ENCODE measurements around the gene ZNHIT1. TPM values are rescaled to one million over a fixed set of nuclear protein-coding genes. Genes with fewer than 3 reads are reported as not detected.

Gene ZNHIT1
- total RNA-seq, 1 donor from 2014 or later: 115 TPM

GRCh38 chr7:101235522-101235921 lies 17.6 kb downstream of the ZNHIT1 start:
- peaks cover 4% of the 10 kb centered on the region for H3K4me1 Mint-ChIP-seq (ENCODE audit: low read depth, unreplicated experiment)

GRCh38 chr7:101236292-101236835 lies 18.4 kb downstream of the ZNHIT1 start:
- H3K9ac ChIP-seq (ENCODE audit: low read length): no peak overlapping the region
- DNase-seq (ENCODE audit: low read depth) (no peak), FAIRE-seq (no peak)
- H4K20me1 ChIP-seq (ENCODE audit: insufficient read depth, low read length): peaks cover 52% of the 10 kb centered on the region
- H3K36me3 ChIP-seq (ENCODE audit: insufficient read depth, low read length): no peaks in the 10 kb centered on the region
- H3K27me3 ChIP-seq (ENCODE audit: insufficient read depth, low read length): no peaks in the 10 kb centered on the region
- Mint-ChIP-seq H3K27ac (ENCODE audit: unreplicated experiment) (no peak overlapping the region), H3K9me3 (ENCODE audit: unreplicated experiment) (no peaks in the 10 kb centered on the region), H3K4me1 (ENCODE audit: low read depth, unreplicated experiment) (peaks cover 3% of the 10 kb centered on the region), H3K4me3 (ENCODE audit: unreplicated experiment) (no peak overlapping the region), H3K36me3 (ENCODE audit: low read depth, unreplicated experiment) (peaks cover 10% of the 10 kb centered on the region), H3K27me3 (ENCODE audit: low read depth, unreplicated experiment) (no peaks in the 10 kb centered on the region)
- no peak overlapping the region for H3K27ac ChIP-seq (ENCODE audit: low read depth, low read length)
- H3K4me1 ChIP-seq (ENCODE audit: insufficient read depth, low read length): peaks cover 9% of the 10 kb centered on the region
- H3K4me2 ChIP-seq (ENCODE audit: low read length): no peak overlapping the region
- TF ChIP-seq EZH2 (IDR thresholded peaks at IDR 0.05; ENCODE audit: insufficient read depth, low read length): no peak
- TF ChIP-seq CTCF (IDR thresholded peaks at IDR 0.05; ENCODE audit: insufficient read depth, low read depth, low read length): no peak
- H3K4me3 ChIP-seq (ENCODE audit: insufficient read depth, low read depth, low read length): no peak overlapping the region
- peaks cover 7% of the 10 kb centered on the region for H3K79me2 ChIP-seq (ENCODE audit: insufficient read depth, low read length)
- H3K9me3 ChIP-seq (ENCODE audit: insufficient read depth, low read depth, low read length): no peaks in the 10 kb centered on the region
- H2AFZ ChIP-seq (ENCODE audit: low read depth, low read length): no peak overlapping the region

More at GRCh38 chr7:101235522-101235921, 17.6 kb downstream of the ZNHIT1 start:
- H3K36me3 Mint-ChIP-seq (ENCODE audit: low read depth, unreplicated experiment): peaks cover 14% of the 10 kb centered on the region
- H3K4me3 Mint-ChIP-seq (ENCODE audit: unreplicated experiment): no peak overlapping the region
- no peaks in the 10 kb centered on the region for H3K9me3 Mint-ChIP-seq (ENCODE audit: unreplicated experiment)
- Histone ChIP-seq H2AFZ (ENCODE audit: low read depth, low read length) (no peak overlapping the region), H3K4me2 (ENCODE audit: low read length) (no peak overlapping the region), H3K4me3 (ENCODE audit: insufficient read depth, low read depth, low read length) (no peak overlapping the region), H3K27me3 (ENCODE audit: insufficient read depth, low read length) (no peaks in the 10 kb centered on the region), H3K9me3 (ENCODE audit: insufficient read depth, low read depth, low read length) (no peaks in the 10 kb centered on the region), H3K79me2 (ENCODE audit: insufficient read depth, low read length) (peaks cover 1% of the 10 kb centered on the region), H3K4me1 (ENCODE audit: insufficient read depth, low read length) (peaks cover 9% of the 10 kb centered on the region), H4K20me1 (ENCODE audit: insufficient read depth, low read length) (peaks cover 53% of the 10 kb centered on the region), H3K27ac (ENCODE audit: low read depth, low read length) (no peak overlapping the region), H3K36me3 (ENCODE audit: insufficient read depth, low read length) (no peaks in the 10 kb centered on the region), H3K9ac (ENCODE audit: low read length) (no peak overlapping the region)
- FAIRE-seq (no peak), DNase-seq (ENCODE audit: low read depth) (no peak)
- no peaks in the 10 kb centered on the region for H3K27me3 Mint-ChIP-seq (ENCODE audit: low read depth, unreplicated experiment)
- TF ChIP-seq CTCF (IDR thresholded peaks at IDR 0.05; ENCODE audit: insufficient read depth, low read depth, low read length) (no peak), EZH2 (IDR thresholded peaks at IDR 0.05; ENCODE audit: insufficient read depth, low read length) (no peak)
- H3K27ac Mint-ChIP-seq (ENCODE audit: unreplicated experiment): no peak overlapping the region
